GM19438 (cell line): ENCODE data around the gene ZNF532.
"Not testable (repeated sequence)": the region's sequence is repeated elsewhere in the genome, so short reads cannot be mapped to it uniquely, and the experiment has no call there.

ENCODE experiments used
- ATAC-seq: cut with Tn5 transposase; IDR thresholded peaks from one replicate; pipeline ENCODE4 v1.9.1; 2021; ENCODE audit warnings: low read depth; ENCODE audit not compliant: unreplicated experiment

The ZNF532 gene

GRCh38 chr18:58864146-58865032 is at the start of gene ZNF532:
TSS of gene ZNF532 (plus strand) at chr18:58864877. CDS start in a region left out here.
- ATAC-seq = no peak

- ATAC-seq = no peak
Observed at GRCh38 chr18:58819051-58819450, 45.6 kb upstream of the ZNF532 start.

GRCh38 chr18:58820251-58820650 is 44.4 kb upstream of the ZNF532 start:
- ATAC-seq = no peak

- ATAC-seq = no peak
Observed at GRCh38 chr18:58822944-58823343, 41.7 kb upstream of the ZNF532 start.

GRCh38 chr18:58823412-58823811 is 41.3 kb upstream of the ZNF532 start:
- ATAC-seq = no peak

GRCh38 chr18:58826926-58827325 is 37.8 kb upstream of the ZNF532 start:
- not testable (repeated sequence) for ATAC-seq

GRCh38 chr18:58827428-58827827 is 37.2 kb upstream of the ZNF532 start:
- ATAC-seq = no peak

- ATAC-seq = no peak
Observed at GRCh38 chr18:58827886-58828285, 36.8 kb upstream of the ZNF532 start.

GRCh38 chr18:58828399-58829121 is 36.1 kb upstream of the ZNF532 start:
- no peak for ATAC-seq

GRCh38 chr18:58829263-58829662 is 35.4 kb upstream of the ZNF532 start:
- no peak for ATAC-seq

GRCh38 chr18:58829886-58830285 is 34.8 kb upstream of the ZNF532 start:
- ATAC-seq = not testable (repeated sequence)

GRCh38 chr18:58831606-58832005 is 33.1 kb upstream of the ZNF532 start:
- ATAC-seq = no peak

- no peak for ATAC-seq
Observed at GRCh38 chr18:58838165-58838860, 26.4 kb upstream of the ZNF532 start.

GRCh38 chr18:58838946-58839345 is 25.7 kb upstream of the ZNF532 start:
- no peak for ATAC-seq

GRCh38 chr18:58842978-58843687 is 21.5 kb upstream of the ZNF532 start:
- ATAC-seq = no peak

GRCh38 chr18:58843688-58844035 is 21.0 kb upstream of the ZNF532 start:
- ATAC-seq = no peak

- ATAC-seq = no peak
Observed at GRCh38 chr18:58844871-58845270, 19.8 kb upstream of the ZNF532 start.

- ATAC-seq = no peak
Observed at GRCh38 chr18:58845928-58846724, 18.6 kb upstream of the ZNF532 start.

- no peak for ATAC-seq
Observed at GRCh38 chr18:58847383-58848071, 17.1 kb upstream of the ZNF532 start.
